HG03342 (cell line): ENCODE measurements around the gene CDC23.
"Not testable (repeated sequence)": the region's sequence is repeated elsewhere in the genome, so short reads cannot be mapped to it uniquely, and the experiment has no call there.

Experiments
- ATAC-seq: cut with Tn5 transposase; IDR thresholded peaks from one replicate; pipeline ENCODE4 v1.9.1; 2021; ENCODE audit warnings: mild to moderate bottlenecking, moderate library complexity; ENCODE audit not compliant: unreplicated experiment

Gene CDC23

GRCh38 chr5:138223532-138223931 is 10.4 kb upstream of the CDC23 start:
- ATAC-seq: no peak

- ATAC-seq: no peak
Observed at GRCh38 chr5:138216799-138217198, 3.7 kb upstream of the CDC23 start.

DNA sequence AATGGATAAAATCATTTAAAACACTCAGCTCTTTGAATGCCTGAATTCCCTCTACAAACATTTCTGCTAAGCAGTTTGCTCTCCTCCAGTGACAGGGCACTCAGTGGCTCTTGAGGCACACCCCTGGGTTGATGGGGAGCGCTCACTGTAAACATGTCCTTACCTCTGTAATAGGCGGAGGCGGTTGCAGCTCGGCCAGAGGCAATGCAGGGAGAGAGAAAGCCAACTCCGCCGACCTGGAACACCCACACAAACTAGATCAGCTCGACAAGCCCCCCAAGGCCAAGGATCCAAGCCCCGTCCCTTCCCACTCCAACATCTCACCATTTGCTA is 329 bp downstream of the CDC23 start:
- peak; percentile 21 for ATAC-seq

DNA sequence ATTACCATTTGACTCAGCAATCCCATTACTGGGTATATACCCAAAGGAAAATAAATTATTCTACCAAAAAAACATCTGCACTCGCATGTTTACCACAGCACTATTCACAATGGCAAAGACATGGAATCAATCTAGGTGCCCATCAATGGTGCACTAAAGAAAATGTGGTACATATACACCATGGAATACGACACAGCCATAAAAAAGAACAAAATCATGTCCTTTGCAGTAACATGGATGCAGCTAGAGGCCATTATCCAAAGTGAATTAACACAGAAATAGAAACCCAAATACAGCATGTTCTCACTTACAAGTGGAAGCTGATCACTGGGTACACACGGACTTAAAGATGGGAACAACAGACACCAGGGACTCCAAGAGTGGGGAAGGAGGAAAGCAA is 2.1 kb downstream of the CDC23 start:
- no peak for ATAC-seq

DNA sequence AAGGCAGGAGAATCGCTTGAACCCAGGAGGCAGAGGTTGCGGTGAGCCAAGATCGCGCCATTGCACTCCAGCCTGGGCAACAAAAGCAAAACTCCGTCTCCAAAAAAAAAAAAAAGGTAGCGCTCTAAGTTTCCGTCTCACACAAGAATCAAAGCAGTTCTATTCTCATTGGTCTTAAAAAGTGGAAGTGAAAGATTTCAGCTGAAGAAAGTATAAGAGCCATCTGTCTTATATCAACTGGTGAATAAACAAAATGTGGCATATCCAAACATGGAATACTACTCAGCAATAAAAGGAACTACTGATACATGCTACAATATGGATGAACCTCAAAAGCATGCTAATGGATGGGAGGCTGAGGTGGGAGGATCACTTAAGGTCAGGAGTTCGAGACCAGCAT is 19.3 kb downstream of the CDC23 start:
- ATAC-seq: not testable (repeated sequence)

- no peak for ATAC-seq
Observed at GRCh38 chr5:138192826-138193225, 20.3 kb downstream of the CDC23 start.

GRCh38 chr5:138188626-138189025 is 24.5 kb downstream of the CDC23 start:
- no peak for ATAC-seq

DNA sequence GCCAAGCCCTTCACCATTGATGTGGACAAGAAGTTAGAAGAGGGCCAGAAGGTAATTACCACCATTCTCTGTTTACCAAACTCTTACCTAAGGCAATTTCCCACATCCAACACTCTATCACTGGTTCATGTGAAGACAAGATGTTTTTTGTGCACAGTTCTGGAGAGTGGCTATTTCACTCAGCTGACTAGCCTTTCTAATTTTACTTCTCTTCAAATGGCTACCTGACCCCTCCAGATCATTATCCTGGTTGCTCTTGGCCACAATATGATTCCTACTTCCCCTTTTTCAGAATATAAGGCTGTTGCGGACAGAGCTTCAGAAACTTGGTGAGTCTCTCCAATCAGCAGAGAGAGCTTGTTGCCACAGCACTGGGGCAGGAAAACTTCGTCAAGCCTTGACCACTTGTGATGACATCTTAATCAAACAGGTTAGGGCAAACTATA is 27.1 kb downstream of the CDC23 start:
- ATAC-seq: no peak

- no peak for ATAC-seq
Observed at GRCh38 chr5:138182808-138183207, 30.3 kb downstream of the CDC23 start.

- ATAC-seq: no peak
Observed at GRCh38 chr5:138180841-138181240, 32.3 kb downstream of the CDC23 start.

- ATAC-seq: no peak
Observed at GRCh38 chr5:138180183-138180782, 32.8 kb downstream of the CDC23 start.

DNA sequence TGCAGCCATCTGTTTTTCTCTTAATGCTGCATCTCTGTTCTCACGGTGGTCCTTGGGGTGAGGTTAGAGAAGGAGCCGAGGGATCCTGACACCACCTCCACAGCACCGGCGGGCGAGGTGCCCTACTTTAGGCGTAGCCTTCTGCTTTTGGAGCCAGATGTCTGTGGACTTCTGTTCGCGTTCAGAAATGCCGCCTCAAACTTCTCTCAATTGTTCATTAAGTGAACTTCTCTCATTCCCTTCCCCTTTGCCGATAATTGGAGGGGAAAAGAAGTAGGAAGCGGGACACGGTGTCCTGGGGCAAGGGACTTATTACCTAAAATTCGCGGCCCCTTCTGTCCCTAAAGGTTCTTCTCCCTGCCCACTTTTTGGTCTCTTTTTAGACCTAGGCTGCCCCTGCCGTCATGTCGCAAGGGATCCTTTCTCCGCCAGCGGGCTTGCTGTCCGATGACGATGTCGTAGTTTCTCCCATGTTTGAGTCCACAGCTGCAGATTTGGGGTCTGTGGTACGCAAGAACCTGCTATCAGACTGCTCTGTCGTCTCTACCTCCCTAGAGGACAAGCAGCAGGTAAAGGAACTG is 33.8 kb downstream of the CDC23 start:
- ATAC-seq: no peak

GRCh38 chr5:138178516-138179276 is 34.4 kb downstream of the CDC23 start, which contains the start of the genes BRD8 and KIF20A:
Gene BRD8, minus strand, starts transcription at chr5:138178630. Its CDS starts 16 bp downstream, at chr5:138178614.
Gene KIF20A, plus strand, starts transcription at chr5:138179112. Its CDS starts 569 bp downstream, at chr5:138179681.
- ATAC-seq: peak; percentile 85

DNA sequence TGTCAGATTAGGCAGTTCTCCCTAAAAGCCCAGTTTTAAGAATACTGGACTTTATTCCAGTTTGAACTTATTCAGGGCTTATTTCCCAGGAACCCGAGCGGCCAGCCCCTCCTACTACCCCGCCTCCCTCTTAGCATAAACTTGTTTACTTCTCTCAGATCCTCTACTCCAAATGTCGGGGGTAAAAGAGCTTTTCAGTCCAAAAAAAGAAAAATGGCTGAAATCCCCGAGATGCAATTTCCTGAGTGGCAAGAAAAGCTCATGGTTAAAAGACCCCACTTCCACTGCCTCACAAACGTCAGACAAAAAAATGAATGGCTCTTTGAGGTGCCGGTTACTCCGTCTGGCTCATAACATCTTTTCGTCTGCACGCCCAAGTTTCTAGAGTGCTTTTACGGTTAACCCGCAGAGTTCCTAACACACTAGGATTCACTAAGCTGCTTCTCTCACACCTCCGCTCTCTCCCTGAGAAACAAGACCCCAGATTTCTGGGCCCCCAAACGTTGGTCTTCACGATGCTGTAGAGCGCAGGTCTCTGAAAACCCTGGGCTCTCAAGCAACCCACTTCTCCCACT is 35.1 kb downstream of the CDC23 start:
- ATAC-seq: no peak

GRCh38 chr5:138170299-138170698 is 42.8 kb downstream of the CDC23 start:
- ATAC-seq: no peak

GRCh38 chr5:138169124-138169523 is 44.0 kb downstream of the CDC23 start:
- ATAC-seq: no peak

DNA sequence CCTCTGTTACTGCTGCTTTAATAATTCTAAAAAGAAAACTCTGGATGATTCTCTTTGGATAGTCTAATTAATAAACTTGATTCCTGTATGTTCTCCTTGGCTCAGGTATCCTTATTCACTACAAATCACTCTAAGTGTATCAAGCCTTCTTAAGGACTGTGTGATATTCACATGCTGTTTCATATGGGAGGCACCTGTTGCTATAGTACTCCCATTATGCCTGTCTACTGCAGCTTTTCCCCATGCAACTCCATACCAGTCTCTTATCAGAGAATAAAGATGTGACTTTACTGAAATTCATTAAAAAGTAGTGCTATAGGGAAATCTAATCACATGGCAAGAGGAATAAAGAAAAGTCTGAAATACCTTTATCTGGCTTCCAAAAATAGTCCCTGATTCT is 49.4 kb downstream of the CDC23 start:
- ATAC-seq: no peak

DNA sequence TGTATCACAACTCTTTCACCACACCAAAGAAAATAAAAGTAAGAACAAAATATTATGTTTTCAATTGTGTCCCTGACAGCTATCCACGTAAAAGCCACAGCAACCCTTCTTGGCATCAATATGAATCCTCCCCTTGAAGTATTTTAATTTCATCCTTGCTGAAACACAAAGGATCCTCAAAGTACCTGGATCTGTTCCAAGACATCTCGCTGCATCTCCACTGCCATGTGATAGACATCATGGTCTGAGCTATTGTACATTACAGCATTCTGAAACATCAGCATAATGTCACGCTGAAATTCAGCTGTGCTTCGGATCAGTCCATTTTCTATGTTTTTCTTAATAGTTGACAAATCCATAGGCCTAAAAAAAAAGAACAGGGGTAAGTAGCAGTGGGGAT is 52.4 kb downstream of the CDC23 start:
- ATAC-seq: no peak

DNA sequence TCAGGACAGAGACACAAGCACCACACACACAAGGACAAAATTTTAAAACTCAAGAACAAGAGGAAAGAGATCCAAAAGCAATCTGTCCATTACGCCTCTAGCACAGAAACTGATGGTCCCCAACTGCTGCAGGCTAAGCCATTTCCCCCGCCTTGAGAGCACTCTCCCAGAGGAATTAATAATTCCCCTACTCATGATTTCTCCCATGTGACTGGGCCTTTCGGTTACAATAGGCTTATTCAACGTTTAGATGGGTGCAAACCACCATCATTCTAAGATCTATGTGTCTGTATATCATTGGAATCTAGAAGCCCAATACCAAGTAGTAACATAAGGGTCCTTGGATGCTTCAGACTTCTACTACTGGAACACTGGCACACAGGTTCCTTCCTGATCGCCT is 53.5 kb downstream of the CDC23 start:
- ATAC-seq: no peak

- no peak for ATAC-seq
Observed at GRCh38 chr5:138157626-138158025, 55.5 kb downstream of the CDC23 start.

DNA sequence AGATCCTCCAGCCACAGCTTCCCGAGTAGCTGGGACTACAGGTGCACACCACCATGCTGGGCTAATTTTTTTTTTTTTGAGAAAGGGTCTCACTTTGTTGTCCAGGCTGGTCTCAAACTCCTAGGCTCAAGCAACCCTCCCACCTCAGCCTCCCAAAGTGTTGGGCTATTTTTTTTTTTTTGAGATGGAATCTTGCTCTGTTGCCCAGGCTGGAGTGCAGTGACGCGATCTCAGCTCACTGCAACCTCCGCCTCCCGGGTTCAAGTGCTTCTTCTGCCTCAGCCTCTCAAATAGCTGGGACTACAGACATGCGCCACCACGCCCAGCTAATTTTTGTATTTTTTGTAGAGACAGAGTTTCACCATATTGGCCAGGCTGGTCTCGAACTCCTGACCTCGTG is 57.1 kb downstream of the CDC23 start:
- not testable (repeated sequence) for ATAC-seq

- no peak for ATAC-seq
Observed at GRCh38 chr5:138149530-138149929, 63.6 kb downstream of the CDC23 start.
